ENCODE measurements around the gene MARCHF5.
A peak's percentile ranks its signal among the peaks of the same experiment; 100 is the strongest.
"Not testable (repeated sequence)": the region's sequence is repeated elsewhere in the genome, so short reads cannot be mapped to it uniquely, and the experiment has no call there.

Gene MARCHF5

GRCh38 chr10:92305133-92306072, 14.4 kb downstream of the MARCHF5 start:
- no peak for DNase-seq

- DNase-seq = no peak
These were observed 18.3 kb downstream of the MARCHF5 start for GRCh38 chr10:92309272-92309671.

GRCh38 chr10:92313750-92314149, 22.8 kb downstream of the MARCHF5 start:
- DNase-seq = no peak

GRCh38 chr10:92316610-92317009, 25.6 kb downstream of the MARCHF5 start:
- no peak for DNase-seq

- no peak for DNase-seq
These were observed 32.1 kb downstream of the MARCHF5 start for GRCh38 chr10:92323079-92323478.

GRCh38 chr10:92327445-92328433, 36.8 kb downstream of the MARCHF5 start:
- DNase-seq = no peak

GRCh38 chr10:92328993-92329392, 38.0 kb downstream of the MARCHF5 start:
- DNase-seq = no peak

GRCh38 chr10:92329927-92330326, 39.0 kb downstream of the MARCHF5 start:
- DNase-seq = not testable (repeated sequence)

- peak; percentile 62 for DNase-seq
These were observed 51.8 kb downstream of the MARCHF5 start for GRCh38 chr10:92342796-92343195.

- not testable (repeated sequence) for DNase-seq
These were observed 54.6 kb downstream of the MARCHF5 start for GRCh38 chr10:92345575-92345974.

GRCh38 chr10:92347035-92347676, 56.2 kb downstream of the MARCHF5 start:
- not testable (repeated sequence) for DNase-seq

GRCh38 chr10:92350411-92350810, 59.4 kb downstream of the MARCHF5 start:
- no peak for DNase-seq

GRCh38 chr10:92354587-92354986, 63.6 kb downstream of the MARCHF5 start:
- DNase-seq = no peak

GRCh38 chr10:92356041-92356440, 65.1 kb downstream of the MARCHF5 start:
- DNase-seq = no peak

- DNase-seq = no peak
These were observed 72.5 kb downstream of the MARCHF5 start for GRCh38 chr10:92363498-92363897.

- DNase-seq = no peak
These were observed 75.5 kb downstream of the MARCHF5 start for GRCh38 chr10:92366412-92367021.

- no peak for DNase-seq
These were observed 87.0 kb downstream of the MARCHF5 start for GRCh38 chr10:92377962-92378361.

- DNase-seq = no peak
These were observed 90.6 kb downstream of the MARCHF5 start for GRCh38 chr10:92381543-92381954.

GRCh38 chr10:92382631-92383030, 91.7 kb downstream of the MARCHF5 start:
- no peak for DNase-seq

- no peak for DNase-seq
These were observed 93.8 kb downstream of the MARCHF5 start for GRCh38 chr10:92384741-92385140.

- no peak for DNase-seq
These were observed 94.9 kb downstream of the MARCHF5 start for GRCh38 chr10:92385831-92386230.

GRCh38 chr10:92387289-92387940, 96.4 kb downstream of the MARCHF5 start:
- DNase-seq = peak; percentile 68
